Measurements from ENCODE around the gene NECTIN4.
"Not testable (repeated sequence)": the region's sequence is repeated elsewhere in the genome, so short reads cannot be mapped to it uniquely, and the experiment has no call there.

Gene NECTIN4

GRCh38 chr1:161070761-161071160, 18.6 kb downstream of the NECTIN4 start:
- no peak overlapping the region for H3K4me3 ChIP-seq (ENCODE audit: control insufficient read depth, low read depth, low read length)
- DNase-seq (ENCODE audit: low read depth) = no peak
- TF ChIP-seq, protein P1, sequence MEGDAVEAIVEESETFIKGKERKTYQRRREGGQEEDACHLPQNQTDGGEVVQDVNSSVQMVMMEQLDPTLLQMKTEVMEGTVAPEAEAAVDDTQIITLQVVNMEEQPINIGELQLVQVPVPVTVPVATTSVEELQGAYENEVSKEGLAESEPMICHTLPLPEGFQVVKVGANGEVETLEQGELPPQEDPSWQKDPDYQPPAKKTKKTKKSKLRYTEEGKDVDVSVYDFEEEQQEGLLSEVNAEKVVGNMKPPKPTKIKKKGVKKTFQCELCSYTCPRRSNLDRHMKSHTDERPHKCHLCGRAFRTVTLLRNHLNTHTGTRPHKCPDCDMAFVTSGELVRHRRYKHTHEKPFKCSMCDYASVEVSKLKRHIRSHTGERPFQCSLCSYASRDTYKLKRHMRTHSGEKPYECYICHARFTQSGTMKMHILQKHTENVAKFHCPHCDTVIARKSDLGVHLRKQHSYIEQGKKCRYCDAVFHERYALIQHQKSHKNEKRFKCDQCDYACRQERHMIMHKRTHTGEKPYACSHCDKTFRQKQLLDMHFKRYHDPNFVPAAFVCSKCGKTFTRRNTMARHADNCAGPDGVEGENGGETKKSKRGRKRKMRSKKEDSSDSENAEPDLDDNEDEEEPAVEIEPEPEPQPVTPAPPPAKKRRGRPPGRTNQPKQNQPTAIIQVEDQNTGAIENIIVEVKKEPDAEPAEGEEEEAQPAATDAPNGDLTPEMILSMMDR (conservative IDR thresholded peaks at IDR 0.05; ENCODE audit: control insufficient read depth, insufficient read depth, low read depth, low read length) = no peak

DNA sequence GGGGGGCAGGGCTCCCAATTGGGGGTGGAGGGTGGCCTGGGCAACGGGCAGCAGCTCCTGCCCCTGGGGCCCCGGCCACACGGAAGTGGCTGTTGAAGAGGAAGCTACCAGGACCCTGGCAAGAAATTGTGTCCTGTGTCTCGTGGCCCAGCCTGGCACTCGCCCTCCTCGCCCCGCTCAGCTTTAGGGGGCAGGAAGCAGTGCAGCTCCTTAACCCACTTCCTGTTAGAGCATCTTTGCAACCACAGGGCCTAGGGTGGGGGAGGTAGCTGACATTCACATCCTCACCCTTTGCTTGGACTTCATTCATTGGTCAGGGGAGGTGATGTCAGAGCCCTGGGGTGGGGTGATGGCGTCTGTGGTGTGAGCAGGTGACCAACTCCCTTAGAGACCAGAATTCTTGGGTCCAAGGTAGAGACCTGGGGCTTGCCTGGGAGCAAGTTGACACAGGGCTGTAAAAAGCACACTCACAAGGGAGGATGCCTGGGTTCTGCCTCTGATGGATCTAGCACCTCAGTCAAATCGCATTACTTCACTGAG, 19.6 kb downstream of the NECTIN4 start, which contains the start of gene ARHGAP30:
Gene ARHGAP30, minus strand, starts transcription at position 161 of the 540 bp plus-strand sequence. CDS start 267 bp downstream, outside the sequence.
- DNase-seq (ENCODE audit: low read depth) = no peak
- TF ChIP-seq, protein P1 (conservative IDR thresholded peaks at IDR 0.05; ENCODE audit: control insufficient read depth, insufficient read depth, low read depth, low read length) = no peak
- no peak within 1 kb of the TSS for H3K4me3 ChIP-seq (ENCODE audit: control insufficient read depth, low read depth, low read length)

DNA sequence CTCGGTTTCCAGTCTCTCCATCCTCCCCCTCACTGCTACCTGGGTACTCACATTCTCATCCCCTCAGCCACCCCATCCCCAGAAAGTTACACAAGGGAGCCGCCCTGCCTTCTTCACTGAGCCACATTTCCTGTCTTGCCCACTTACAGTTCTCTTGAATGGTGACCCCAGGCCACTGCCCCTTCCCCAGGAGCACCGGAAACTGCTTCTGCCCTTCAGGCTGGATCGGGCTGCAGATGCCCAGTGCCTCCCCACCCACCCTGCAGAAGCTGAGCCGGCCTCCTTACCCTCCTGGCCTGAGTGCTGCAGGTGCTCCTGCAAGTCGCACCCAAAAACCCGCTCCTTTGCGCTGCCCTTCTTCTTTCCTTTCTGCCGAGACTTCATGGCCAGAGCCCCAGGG, 20.1 kb downstream of the NECTIN4 start:
- TF ChIP-seq, protein P1 (conservative IDR thresholded peaks at IDR 0.05; ENCODE audit: control insufficient read depth, insufficient read depth, low read depth, low read length) = no peak
- H3K4me3 ChIP-seq (ENCODE audit: control insufficient read depth, low read depth, low read length) = no peak overlapping the region
- no peak for DNase-seq (ENCODE audit: low read depth)

GRCh38 chr1:161068306-161069234, 20.8 kb downstream of the NECTIN4 start:
- TF ChIP-seq, protein P1 (conservative IDR thresholded peaks at IDR 0.05; ENCODE audit: control insufficient read depth, insufficient read depth, low read depth, low read length) = no peak
- no peak for DNase-seq (ENCODE audit: low read depth)
- H3K4me3 ChIP-seq (ENCODE audit: control insufficient read depth, low read depth, low read length) = no peak overlapping the region

GRCh38 chr1:161066694-161067093, 22.7 kb downstream of the NECTIN4 start:
- no peak overlapping the region for H3K4me3 ChIP-seq (ENCODE audit: control insufficient read depth, low read depth, low read length)
- no peak for DNase-seq (ENCODE audit: low read depth)
- TF ChIP-seq, protein P1 (conservative IDR thresholded peaks at IDR 0.05; ENCODE audit: control insufficient read depth, insufficient read depth, low read depth, low read length) = no peak

DNA sequence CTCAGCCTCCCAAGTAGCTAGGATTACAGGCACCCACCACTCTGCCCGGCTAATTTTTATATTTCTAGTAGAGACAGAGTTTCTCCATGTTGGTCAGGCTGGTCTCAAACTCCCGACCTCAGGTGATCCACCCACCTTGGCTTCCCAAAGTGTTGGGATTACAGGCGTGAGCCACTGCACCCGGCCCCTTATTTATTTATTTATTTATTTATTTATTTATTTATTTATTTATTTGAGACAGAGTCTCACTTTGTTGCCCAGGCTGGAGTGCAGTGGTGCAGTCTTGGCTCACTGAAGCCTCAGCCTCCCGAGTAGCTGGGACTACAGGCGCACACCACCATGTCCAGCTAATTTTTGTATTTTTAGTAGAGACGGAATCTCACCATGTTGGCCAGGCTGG, 23.7 kb downstream of the NECTIN4 start:
- not testable (repeated sequence) for H3K4me3 ChIP-seq (ENCODE audit: control insufficient read depth, low read depth, low read length); DNase-seq (ENCODE audit: low read depth)

- DNase-seq (ENCODE audit: low read depth); H3K4me3 ChIP-seq (ENCODE audit: control insufficient read depth, low read depth, low read length): not testable (repeated sequence)
These were observed 25.4 kb downstream of the NECTIN4 start for GRCh38 chr1:161063936-161064335.
